A673 (cell line): ENCODE data around the gene AFAP1L1.

Experiments
- EZH2 ChIP-seq: fragments of 200-600 bp; sonication (generic); IDR thresholded peaks from 2 replicates; pipeline ENCODE4 v1.6.1; 2017; ENCODE audit warnings: borderline replicate concordance, low read depth, mild to moderate bottlenecking, mixed read lengths, antibody characterized with exemption, low read length; ENCODE audit not compliant: poor library complexity, severe bottlenecking
- TF ChIP-seq, protein P1 (sequence below): fragments of 300-800, 200-600 bp; sonication (generic); conservative IDR thresholded peaks from 2 replicates; pipeline ENCODE4 v1.5.1; 2017; ENCODE audit warnings: low read depth, mild to moderate bottlenecking, antibody characterized with exemption, low read length, moderate library complexity, mixed read lengths

- TF ChIP-seq, protein P1, sequence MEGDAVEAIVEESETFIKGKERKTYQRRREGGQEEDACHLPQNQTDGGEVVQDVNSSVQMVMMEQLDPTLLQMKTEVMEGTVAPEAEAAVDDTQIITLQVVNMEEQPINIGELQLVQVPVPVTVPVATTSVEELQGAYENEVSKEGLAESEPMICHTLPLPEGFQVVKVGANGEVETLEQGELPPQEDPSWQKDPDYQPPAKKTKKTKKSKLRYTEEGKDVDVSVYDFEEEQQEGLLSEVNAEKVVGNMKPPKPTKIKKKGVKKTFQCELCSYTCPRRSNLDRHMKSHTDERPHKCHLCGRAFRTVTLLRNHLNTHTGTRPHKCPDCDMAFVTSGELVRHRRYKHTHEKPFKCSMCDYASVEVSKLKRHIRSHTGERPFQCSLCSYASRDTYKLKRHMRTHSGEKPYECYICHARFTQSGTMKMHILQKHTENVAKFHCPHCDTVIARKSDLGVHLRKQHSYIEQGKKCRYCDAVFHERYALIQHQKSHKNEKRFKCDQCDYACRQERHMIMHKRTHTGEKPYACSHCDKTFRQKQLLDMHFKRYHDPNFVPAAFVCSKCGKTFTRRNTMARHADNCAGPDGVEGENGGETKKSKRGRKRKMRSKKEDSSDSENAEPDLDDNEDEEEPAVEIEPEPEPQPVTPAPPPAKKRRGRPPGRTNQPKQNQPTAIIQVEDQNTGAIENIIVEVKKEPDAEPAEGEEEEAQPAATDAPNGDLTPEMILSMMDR, result no peak
- TF ChIP-seq EZH2, result no peak
These were observed 25.8 kb downstream of the AFAP1L1 start for GRCh38 chr5:149297340-149298025.
